Cardiac fibroblast (primary cell): ENCODE results near the gene DMWD.

ENCODE experiments used
- DNase-seq, 2 donors: peaks; one replicate each; pipeline versions ENCODE4 v3.0.0 to v3.0.0-alpha.2; 2010; ENCODE audit warnings: low read depth in 2 of 2
- H3K4me3 ChIP-seq, 2 donors: replicated peaks in 1 of 2; 1 replicate in 1 of 2; 2 replicates in 1 of 2; pipeline ENCODE4 v1.5.1; 2011; ENCODE audit warnings: low read depth in 2 of 2, low read length in 2 of 2, mild to moderate bottlenecking in 2 of 2, moderate library complexity in 1 of 2
- TF ChIP-seq, protein P1 (sequence below): IDR thresholded peaks from one replicate; pipeline ENCODE4 v1.5.1; 2011; ENCODE audit warnings: low read depth, mild to moderate bottlenecking, low read length, inconsistent platforms

Gene DMWD

DNA sequence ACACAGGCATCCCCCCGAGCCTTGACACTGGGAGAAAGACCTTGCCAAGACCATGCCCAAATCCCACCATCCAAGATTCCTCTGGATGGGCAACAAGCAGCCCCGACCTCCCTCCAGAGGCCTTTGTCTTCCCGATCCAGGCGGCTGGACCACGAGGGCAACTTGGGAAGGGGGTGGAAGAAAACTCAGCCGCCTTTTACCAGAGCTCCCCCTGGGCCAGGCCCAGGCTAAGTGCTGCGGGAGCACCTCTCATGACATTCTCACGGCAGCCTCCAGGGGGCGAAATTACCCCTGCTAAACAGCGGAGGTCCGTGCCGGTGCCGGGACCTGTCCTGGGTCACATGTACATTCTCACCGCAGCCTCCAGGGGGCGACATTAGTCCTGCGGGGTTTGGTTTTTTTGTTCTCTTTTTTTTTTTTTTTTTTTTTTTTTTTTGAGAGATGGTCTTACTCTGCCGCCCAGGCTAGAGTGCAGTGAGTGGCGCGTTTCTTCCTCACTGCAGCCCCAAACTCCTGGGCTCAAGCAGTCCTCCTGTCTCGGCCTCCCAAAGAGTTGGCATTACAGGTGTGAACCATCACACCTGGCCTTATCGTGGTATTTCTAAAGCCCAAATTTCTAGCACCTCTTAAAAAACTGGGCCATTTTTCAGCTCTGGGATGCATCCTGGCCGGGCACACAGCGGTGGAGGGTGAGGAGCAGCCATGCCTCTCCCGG, 24.5 kb upstream of the DMWD start:
- peak; percentile 96 for DNase-seq
- H3K4me3 ChIP-seq = no peak overlapping the region
- TF ChIP-seq, protein P1, sequence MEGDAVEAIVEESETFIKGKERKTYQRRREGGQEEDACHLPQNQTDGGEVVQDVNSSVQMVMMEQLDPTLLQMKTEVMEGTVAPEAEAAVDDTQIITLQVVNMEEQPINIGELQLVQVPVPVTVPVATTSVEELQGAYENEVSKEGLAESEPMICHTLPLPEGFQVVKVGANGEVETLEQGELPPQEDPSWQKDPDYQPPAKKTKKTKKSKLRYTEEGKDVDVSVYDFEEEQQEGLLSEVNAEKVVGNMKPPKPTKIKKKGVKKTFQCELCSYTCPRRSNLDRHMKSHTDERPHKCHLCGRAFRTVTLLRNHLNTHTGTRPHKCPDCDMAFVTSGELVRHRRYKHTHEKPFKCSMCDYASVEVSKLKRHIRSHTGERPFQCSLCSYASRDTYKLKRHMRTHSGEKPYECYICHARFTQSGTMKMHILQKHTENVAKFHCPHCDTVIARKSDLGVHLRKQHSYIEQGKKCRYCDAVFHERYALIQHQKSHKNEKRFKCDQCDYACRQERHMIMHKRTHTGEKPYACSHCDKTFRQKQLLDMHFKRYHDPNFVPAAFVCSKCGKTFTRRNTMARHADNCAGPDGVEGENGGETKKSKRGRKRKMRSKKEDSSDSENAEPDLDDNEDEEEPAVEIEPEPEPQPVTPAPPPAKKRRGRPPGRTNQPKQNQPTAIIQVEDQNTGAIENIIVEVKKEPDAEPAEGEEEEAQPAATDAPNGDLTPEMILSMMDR = peak; percentile 94

DNA sequence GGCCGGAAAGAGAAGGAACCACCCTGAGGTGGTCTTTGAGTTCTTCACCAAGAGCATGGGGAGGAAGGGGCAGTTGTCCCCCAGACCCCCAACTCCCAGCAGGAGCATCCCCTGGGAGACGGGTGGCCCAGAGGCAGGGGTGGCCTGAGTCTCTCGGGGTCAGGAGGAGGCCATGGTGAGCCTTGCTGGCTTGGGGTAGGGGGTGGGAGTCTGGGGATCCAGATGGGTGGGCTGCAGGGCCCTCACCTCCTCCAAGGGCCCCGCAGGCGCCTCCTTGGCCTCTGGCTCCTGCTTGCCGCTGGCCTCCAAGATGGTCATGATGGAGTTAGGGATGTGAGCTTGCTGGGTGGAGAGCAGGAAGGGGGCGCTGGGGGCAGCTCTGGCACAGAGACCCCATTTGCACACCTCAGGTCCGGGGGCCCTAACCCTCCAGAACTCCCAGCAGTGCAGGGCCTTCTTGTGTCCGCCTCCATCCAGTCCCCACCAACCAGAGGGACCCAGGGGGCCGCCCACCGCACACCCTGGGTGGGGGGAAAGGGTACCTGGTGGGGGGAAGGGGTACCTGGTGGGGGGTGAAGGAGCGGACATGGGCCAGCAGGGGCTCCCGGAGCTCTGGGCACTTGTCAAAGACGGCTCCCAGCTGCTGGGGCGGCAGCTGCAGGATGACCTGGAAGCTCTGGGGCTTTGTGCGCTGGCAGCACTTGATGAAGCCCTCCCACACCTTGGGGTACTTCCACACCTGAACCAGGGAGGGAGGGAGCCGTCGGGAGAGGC, 23.8 kb upstream of the DMWD start:
- TF ChIP-seq, protein P1 = no peak
- no peak overlapping the region for H3K4me3 ChIP-seq
- no peak for DNase-seq

DNA sequence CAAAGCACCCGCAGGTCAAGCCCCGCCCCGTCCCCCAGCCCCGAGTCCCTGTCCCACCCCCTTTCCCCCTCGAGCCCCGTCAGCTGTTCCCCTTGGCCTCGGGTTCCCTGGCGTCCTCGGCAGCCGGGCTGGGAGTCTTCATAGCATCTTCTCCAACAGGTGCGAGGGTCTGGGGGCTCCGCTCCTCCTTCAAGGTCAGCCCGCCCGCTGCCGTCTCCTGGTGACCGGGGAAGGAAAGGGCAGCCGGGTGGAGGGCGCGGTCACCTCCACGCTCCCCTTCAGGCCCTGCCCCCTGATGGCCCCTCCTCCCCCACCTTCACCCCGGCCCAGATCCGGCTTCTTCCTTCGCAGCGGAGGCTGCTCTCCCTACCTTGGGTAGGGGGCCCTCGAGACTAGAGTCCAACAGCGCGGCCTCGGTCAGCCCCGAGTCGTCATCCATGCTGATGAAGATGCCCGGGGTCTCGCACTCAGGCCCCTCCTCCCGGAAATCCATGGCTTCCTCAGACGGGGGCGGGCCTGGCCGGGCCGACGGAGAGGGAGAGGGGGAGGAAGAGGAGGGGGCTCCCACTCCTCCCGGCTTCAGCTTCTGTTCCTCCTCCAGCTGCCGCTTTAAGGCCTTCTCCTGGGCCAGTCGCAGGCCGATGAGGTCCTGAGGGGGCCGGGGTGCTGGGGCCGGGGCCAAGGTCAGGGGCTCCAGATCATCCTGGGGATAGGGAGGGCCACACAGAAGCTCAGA, 23.0 kb upstream of the DMWD start:
- DNase-seq = no peak
- TF ChIP-seq, protein P1 = no peak
- H3K4me3 ChIP-seq = no peak overlapping the region

DNA sequence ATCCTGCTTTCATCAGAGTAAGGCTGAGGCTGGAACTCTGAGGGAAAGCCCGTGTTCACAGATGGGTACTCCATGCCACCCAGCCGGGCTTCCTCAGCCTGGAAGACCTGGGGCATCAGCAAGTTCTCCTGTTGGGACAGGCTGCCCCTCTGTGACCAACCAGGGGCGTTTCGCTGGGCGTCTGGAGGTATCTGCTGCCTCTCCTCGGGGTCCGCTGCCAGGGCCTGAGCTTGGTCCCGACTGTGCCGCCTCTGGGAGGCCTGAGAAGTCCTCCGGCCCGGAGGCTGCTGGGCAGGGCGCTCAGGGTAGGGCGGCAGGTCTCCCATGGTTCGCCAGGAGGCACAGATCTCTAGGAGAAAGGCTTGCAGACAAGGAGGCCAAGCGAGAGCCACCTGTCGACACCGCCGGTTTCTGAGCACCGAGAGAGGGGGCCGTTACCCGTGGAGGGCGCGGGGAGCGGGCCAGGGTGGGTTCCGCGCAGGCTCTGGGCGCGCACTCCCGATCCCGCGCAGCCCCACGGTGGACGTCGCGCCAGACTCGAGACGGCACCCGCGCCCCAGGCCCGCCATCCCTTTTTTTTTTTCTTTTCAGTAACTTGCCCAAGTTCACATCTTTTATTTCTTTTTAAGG, 22.3 kb upstream of the DMWD start, which contains the start of gene RSPH6A:
Gene RSPH6A (minus strand): TSS at position 458 of the 630 bp plus-strand sequence. CDS start 132 bp downstream, at position 326.
- no peak within 1 kb of the TSS for H3K4me3 ChIP-seq
- TF ChIP-seq, protein P1 = no peak
- DNase-seq = no peak

DNA sequence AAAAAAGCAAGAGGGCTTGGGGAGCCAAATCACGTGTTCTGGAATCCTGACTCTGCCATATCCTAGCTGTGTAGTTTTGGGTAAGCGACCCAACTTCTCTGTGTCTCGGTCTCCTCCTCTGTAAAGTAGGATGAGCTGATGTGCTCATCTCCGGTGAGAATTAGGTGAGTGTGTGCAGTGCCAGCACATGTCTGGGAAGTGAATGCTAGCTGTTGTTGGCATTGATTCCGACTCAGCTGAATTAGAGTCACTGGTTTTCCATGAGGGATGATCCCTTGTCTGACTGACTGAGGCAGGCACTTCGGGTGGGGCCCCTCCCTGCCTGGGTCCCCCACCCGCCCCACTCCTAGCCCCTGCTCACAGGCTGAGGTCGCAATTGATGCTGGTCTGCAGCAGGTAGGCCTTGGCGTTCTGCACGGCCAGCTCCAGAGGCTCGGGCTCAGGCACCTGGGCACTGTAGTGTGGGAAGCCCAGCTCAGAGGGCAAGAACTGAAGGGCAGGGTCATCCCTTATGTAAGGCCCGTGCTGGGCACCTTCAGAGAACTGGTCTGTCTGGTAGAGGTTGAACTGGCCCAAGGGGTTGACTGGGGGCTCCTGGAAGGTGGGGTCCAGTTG, 21.6 kb upstream of the DMWD start:
- DNase-seq = no peak
- H3K4me3 ChIP-seq = no peak overlapping the region
- TF ChIP-seq, protein P1 = no peak

DNA sequence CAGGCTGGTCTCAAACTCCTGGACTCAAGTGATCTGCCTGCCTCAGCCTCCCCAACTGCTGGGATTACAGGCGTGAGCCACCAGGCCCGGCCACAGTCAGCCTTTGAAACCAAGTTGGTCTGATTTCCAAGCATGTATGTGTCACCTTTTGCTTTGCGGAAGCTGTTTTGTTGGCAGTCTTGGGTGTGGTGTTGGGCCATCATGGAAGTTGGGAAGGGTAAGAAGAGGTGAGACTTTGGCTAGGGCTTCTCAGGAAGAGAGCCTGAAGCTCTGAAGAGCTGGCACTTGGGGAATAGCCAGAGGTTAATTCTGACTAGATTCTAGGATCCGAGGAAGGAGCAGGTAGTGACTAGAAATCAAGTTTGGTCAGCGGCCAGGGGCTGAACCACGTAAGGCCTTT, 19.7 kb upstream of the DMWD start:
- TF ChIP-seq, protein P1 = no peak
- H3K4me3 ChIP-seq = no peak overlapping the region
- no peak for DNase-seq
